Measurements from ENCODE around the gene SLX4IP. TPM values are rescaled to one million over a fixed set of nuclear protein-coding genes. Genes with fewer than 3 reads are reported as not detected.
A peak's percentile ranks its signal among the peaks of the same experiment; 100 is the strongest.

Gene SLX4IP
- polyA plus RNA-seq, 6 donors from 2014 or later, result 1.7 to 3.5 (median 2.5) TPM

DNA sequence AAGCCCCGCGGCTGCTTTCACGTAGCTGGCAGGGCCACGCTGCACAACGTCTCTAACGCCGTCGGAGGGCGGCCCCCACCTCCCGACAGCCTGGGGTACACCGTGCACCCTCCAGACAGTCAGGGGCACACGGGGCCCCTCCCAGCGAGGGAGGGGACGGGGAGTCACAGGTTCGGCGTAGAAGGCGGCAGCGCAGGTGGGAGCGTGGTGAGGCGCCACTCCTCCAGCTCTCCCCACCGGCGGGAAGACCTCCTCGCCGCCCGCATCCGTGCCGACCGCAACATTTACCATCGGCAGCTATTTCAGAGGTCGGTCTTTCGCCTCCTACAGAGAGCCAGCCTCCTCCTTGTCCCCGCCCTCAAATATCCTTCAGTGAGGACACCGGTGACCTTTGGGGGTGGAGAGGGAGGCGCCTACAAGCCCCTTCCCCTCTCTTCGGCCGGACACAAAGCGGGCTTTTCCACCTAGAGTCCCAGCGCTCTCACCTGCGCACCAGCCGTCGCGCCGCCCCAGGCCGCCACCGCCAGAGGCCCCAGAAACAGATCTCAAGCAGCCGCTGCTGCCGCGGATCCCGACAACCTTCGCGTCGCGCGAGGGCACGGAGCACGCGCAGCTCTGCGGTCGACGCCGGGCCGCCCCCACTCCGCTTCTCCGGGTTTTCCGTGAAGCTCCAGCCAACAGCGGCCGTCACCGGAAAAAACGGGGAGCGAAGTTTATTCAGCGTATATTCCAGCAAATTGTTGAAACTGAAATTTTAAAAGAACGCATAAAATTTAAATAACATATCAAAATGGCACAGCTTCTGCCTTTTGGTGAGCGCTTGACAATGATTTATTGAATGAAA lies 1.3 kb upstream of the SLX4IP start, which contains the start of gene MKKS:
Gene MKKS (minus strand): TSS at position 600 of the 844 bp plus-strand sequence. CDS start 20,708 bp downstream, outside the sequence.
- Mint-ChIP-seq H3K27ac (peak within 1 kb of the TSS; percentile 94 to 97 (median 96)), H3K4me1 (peaks cover 26 to 52% (median 47%) of the 10 kb centered on the region in 3 donors), H3K36me3 (no peaks in the 10 kb centered on the region), H3K27me3 (peaks cover 0 to 4% (median 0%) of the 10 kb centered on the region in 3 donors), H3K9me3 (peaks cover 0 to 3% (median 0%) of the 10 kb centered on the region in 7 donors), H3K4me3 (peak within 1 kb of the TSS; percentile 91 to 100 (median 95))
- peak; percentile 75 to 76 for ATAC-seq (ENCODE audit: low read depth in 2 of 2)
- peak; percentile 84 for DNase-seq

DNA sequence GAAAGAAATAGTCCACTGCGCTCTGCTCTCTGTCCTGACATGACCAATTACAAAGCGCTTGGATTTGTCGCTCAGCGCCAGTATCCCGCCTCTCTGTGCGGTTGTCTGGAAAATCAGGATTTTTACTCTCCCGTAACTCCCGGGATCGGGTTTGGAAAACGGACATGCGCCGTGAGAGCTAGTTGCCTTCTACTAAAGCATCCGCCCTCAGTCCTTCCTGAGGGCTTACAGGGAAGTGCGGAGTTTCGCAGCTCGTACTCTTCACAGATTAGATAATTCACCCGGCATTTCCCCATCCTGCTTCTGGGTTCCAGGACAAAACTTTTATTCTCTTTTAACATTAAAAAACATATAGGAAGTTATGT lies 656 bp upstream of the SLX4IP start:
- peak; percentile 54 to 56 for ATAC-seq (ENCODE audit: low read depth in 2 of 2)
- Mint-ChIP-seq H3K9me3 (peaks cover 0 to 3% (median 0%) of the 10 kb centered on the region in 7 donors), H3K27ac (peak overlapping the region; percentile 94 to 97 (median 96)), H3K4me3 (peak overlapping the region; percentile 91 to 100 (median 95)), H3K4me1 (peaks cover 20 to 46% (median 45%) of the 10 kb centered on the region in 3 donors), H3K36me3 (no peaks in the 10 kb centered on the region), H3K27me3 (peaks cover 0 to 4% (median 0%) of the 10 kb centered on the region in 3 donors)
- peak; percentile 68 for DNase-seq

DNA sequence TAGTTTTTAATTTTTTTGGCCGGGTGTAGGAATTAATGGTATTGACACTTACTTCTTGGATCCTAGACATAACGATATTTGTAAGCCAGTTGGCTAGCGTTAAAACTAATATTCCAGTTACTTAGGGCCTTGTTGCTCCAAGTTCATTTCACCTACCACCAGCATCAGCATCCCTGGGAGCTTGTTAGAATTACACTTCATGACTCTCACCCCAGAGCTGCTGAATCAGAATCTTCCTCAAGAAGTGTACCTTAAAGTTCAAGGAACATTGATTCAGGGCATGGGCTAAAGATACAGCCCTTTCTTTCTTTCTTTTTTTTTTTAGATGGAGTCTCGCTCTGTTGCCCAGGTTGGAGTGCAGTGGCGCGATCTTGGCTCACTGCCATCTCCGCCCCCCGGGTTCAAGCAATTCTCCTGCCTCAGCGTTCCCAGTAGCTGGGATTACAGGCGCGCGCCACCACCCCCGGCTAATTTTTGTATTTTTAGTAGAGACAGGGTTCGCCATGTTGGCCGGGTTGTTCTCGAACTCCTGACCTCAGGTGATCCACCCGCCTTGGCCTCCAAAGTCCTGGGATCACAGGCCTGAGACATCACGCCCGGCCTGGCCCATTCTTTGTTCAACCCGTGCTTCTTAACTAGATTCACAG lies 1.1 kb downstream of the SLX4IP start:
- peak overlapping the region in 4 of 6 donors; percentile 73 to 97 (median 94) for H3K27ac Mint-ChIP-seq
- peaks cover 0 to 4% (median 0%) of the 10 kb centered on the region in 3 donors for H3K27me3 Mint-ChIP-seq
- no peaks in the 10 kb centered on the region for H3K36me3 Mint-ChIP-seq
- H3K4me1 Mint-ChIP-seq, result peaks cover 18 to 43% (median 34%) of the 10 kb centered on the region in 3 donors
- ATAC-seq (ENCODE audit: low read depth in 2 of 2) (no peak), DNase-seq (no peak)
- H3K9me3 Mint-ChIP-seq, result peaks cover 0 to 3% (median 0%) of the 10 kb centered on the region in 7 donors
- H3K4me3 Mint-ChIP-seq, result peak overlapping the region in 7 of 8 donors; percentile 47 to 100 (median 93)

DNA sequence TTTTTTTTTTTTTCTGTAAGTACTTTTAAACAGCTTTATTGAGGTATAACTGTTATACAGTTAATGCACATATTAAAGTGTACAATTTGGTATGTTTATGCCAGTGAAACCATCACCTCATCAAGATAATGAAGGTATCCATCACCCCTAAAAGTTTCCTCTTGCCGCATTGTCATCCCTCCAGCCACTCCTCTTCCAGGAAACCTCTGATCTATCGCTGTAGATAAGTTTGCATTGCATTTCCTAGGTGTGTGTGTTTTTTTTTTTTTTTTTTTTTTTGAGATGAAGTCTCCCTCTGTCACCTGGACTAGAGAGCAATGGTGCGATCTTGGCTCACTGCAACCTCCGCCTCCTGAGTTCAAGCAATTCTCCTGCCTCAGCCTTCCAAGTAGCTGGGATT lies 3.1 kb downstream of the SLX4IP start:
- peaks cover 0 to 4% (median 0%) of the 10 kb centered on the region in 3 donors for H3K27me3 Mint-ChIP-seq
- H3K36me3 Mint-ChIP-seq, result no peaks in the 10 kb centered on the region
- H3K9me3 Mint-ChIP-seq, result peaks cover 0 to 3% (median 0%) of the 10 kb centered on the region in 7 donors
- DNase-seq, result no peak
- H3K4me3 Mint-ChIP-seq, result peak overlapping the region in 1 of 8 donors; percentile 100
- peaks cover 9 to 26% (median 19%) of the 10 kb centered on the region in 3 donors for H3K4me1 Mint-ChIP-seq
- no peak overlapping the region for H3K27ac Mint-ChIP-seq
- no peak for ATAC-seq (ENCODE audit: low read depth in 2 of 2)

DNA sequence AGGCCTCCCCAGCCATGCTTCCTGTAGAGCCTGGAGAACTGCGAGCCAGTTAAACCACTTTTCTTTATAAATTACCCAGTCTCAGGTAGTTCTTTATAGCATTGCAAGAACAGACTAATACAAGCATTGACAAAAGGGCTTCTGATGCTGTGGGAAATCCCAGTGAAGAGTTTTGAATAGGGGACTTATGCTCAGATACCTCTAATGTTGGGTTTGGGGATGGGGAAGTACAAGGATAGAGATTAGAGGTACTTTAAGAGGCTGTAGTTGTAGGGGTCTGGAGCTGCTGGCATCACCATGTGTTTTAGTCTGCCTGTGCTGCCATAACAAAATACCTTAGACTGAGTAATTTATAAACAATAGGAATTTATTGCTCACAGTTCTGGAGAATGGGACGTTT lies 8.8 kb downstream of the SLX4IP start:
- Mint-ChIP-seq H3K4me3 (no peak overlapping the region), H3K27ac (peak overlapping the region in 3 of 6 donors; percentile 18 to 96 (median 39)), H3K36me3 (no peaks in the 10 kb centered on the region), H3K27me3 (no peaks in the 10 kb centered on the region), H3K4me1 (peaks cover 11 to 14% (median 14%) of the 10 kb centered on the region in 3 donors), H3K9me3 (no peaks in the 10 kb centered on the region)
- ATAC-seq (ENCODE audit: low read depth in 2 of 2) (no peak), DNase-seq (no peak)

DNA sequence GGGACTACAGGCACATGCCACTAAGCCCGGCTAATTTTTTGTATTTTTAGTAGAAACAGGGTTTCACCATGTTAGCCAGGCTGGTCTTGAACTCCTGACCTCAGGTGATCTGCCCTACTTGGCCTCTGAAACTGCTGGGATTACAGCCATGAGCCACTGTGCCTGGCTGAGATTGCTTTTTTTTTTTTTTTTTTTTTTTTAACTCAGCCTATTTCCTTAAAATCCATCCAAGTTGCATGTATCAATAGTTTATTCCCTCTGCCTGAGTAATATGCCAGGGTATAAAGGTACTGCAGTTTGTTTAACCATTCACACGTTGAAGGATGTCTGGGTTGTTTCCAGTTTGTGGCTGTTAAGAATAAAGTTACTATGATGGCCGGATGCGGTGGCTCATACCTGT lies 10.7 kb downstream of the SLX4IP start:
- Mint-ChIP-seq H3K4me3 (no peak overlapping the region), H3K4me1 (peaks cover 11 to 14% (median 14%) of the 10 kb centered on the region in 3 donors), H3K36me3 (no peaks in the 10 kb centered on the region), H3K27me3 (no peaks in the 10 kb centered on the region), H3K9me3 (no peaks in the 10 kb centered on the region), H3K27ac (no peak overlapping the region)
- no peak for ATAC-seq (ENCODE audit: low read depth in 2 of 2)
- DNase-seq, result no peak

DNA sequence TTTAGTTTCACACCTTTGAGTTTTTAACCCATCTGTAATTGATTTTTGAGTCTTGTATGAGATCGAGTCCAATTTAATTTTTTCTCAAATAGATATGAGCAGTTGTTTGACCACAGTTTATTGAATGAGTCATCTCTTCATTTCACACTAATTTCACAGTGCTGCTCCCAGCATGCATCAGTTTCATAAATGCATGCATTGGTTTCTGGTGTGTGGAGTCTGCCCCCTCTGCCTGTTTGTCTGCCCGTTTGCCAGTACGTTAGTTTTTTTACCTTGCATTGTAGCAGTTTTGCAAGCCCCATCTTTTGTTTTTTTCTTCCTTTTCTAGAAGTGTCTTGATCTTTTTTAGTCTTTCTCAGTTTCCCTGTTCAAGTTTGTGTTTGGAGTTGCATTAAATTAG lies 11.9 kb downstream of the SLX4IP start:
- Mint-ChIP-seq H3K4me3 (no peak overlapping the region), H3K27ac (peak overlapping the region in 4 of 6 donors; percentile 2 to 40 (median 6)), H3K36me3 (no peaks in the 10 kb centered on the region), H3K4me1 (peaks cover 12 to 16% (median 14%) of the 10 kb centered on the region in 3 donors), H3K9me3 (no peaks in the 10 kb centered on the region), H3K27me3 (no peaks in the 10 kb centered on the region)
- ATAC-seq (ENCODE audit: low read depth in 2 of 2) (peak; percentile 28 to 56), DNase-seq (no peak)

DNA sequence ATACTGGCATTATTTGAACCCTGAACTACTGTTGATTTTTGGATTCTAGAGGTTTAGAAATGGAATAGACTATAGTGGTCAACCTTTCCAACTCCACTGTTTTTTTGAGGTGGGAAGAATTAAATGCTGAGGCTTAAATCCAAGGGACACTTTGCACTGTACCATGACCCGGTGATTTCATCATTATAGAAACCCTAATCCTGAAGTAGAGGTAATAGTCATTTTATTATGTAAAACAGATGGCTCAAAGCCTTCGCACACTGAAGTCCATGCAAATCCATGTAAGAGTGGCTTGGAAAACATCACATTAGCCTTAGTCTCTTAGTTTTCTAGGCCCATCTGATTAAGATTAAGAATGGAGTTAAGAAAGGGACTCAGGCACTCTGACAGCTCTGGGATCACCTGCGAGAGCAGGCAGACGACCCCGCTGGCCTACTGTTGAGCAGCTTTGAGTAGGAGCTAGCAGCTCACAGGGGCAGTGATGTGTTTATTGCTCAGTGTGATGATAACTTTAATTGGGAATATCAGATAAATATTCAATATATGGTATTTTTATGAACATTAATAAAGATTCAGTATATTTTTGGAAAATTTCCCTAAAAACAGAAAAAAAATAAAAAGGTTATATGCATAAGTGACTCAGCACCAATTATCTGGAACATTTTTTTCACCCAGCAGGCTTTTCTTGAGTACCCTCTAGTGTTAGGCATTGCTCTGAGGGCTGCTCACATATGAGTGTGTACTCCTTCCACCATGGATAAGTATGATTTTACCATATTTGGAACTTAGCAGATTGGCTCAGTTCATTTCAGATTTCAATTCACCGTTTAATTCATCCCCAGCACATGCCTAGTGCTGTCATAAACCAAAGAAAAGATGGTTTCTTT lies 13.4 kb downstream of the SLX4IP start:
- H3K36me3 Mint-ChIP-seq, result no peaks in the 10 kb centered on the region
- H3K27me3 Mint-ChIP-seq, result no peaks in the 10 kb centered on the region
- DNase-seq (no peak), ATAC-seq (ENCODE audit: low read depth in 2 of 2) (no peak)
- no peaks in the 10 kb centered on the region for H3K9me3 Mint-ChIP-seq
- no peak overlapping the region for H3K4me3 Mint-ChIP-seq
- H3K27ac Mint-ChIP-seq, result no peak overlapping the region
- H3K4me1 Mint-ChIP-seq, result peaks cover 23 to 27% (median 23%) of the 10 kb centered on the region in 3 donors

DNA sequence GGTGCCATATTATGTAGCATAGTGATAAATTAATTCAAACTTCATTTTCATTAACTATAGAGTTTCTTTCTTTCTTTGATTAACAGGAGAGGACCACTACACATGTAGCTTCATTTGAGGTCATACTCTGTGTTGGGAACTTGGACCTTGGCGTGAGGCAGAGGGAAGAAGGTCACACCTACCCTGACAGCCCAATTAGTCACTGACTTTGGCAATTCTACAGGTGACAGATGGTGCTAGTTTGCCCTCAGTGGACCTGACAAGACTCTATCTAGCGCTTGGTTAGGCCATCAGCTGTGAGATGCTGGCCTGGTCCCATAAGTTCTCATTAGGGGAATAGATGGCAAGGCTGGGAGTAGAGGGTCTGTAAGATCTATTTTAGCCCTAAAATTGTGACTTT lies 14.2 kb downstream of the SLX4IP start:
- no peak for ATAC-seq (ENCODE audit: low read depth in 2 of 2)
- H3K27ac Mint-ChIP-seq, result no peak overlapping the region
- peaks cover 25 to 35% (median 31%) of the 10 kb centered on the region in 3 donors for H3K4me1 Mint-ChIP-seq
- no peaks in the 10 kb centered on the region for H3K27me3 Mint-ChIP-seq
- H3K4me3 Mint-ChIP-seq, result no peak overlapping the region
- no peak for DNase-seq
- H3K9me3 Mint-ChIP-seq, result no peaks in the 10 kb centered on the region
- no peaks in the 10 kb centered on the region for H3K36me3 Mint-ChIP-seq

DNA sequence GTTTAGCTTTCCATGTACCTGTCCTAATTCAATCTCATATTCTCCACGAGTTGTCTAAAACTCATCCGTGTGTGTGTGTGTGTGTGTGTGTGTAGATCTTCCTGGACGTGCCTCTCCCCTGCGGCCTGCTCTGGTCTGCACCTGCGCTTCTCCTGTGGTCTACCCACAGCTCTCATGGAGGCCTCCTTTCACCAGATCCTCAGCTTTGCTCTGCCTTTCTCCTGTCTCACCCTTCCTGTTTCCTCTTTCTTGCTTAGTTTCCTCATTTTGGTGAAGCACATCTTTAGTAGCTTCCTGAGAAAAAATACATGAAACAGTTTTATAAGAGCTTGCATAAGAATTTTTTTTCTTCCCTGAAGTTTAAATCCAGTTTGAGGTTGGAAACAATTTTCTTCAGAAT lies 18.1 kb downstream of the SLX4IP start:
- H3K27me3 Mint-ChIP-seq, result no peaks in the 10 kb centered on the region
- peaks cover 2 to 8% of the 10 kb centered on the region in 2 donors for H3K36me3 Mint-ChIP-seq
- H3K27ac Mint-ChIP-seq, result peak overlapping the region in 5 of 6 donors; percentile 41 to 77 (median 55)
- no peak for DNase-seq
- ATAC-seq (ENCODE audit: low read depth in 2 of 2), result peak; percentile 79 to 81
- peaks cover 1 to 16% (median 7%) of the 10 kb centered on the region in 7 donors for H3K9me3 Mint-ChIP-seq
- peaks cover 15 to 21% (median 21%) of the 10 kb centered on the region in 3 donors for H3K4me1 Mint-ChIP-seq
- peak overlapping the region in 5 of 8 donors; percentile 10 to 54 (median 27) for H3K4me3 Mint-ChIP-seq

DNA sequence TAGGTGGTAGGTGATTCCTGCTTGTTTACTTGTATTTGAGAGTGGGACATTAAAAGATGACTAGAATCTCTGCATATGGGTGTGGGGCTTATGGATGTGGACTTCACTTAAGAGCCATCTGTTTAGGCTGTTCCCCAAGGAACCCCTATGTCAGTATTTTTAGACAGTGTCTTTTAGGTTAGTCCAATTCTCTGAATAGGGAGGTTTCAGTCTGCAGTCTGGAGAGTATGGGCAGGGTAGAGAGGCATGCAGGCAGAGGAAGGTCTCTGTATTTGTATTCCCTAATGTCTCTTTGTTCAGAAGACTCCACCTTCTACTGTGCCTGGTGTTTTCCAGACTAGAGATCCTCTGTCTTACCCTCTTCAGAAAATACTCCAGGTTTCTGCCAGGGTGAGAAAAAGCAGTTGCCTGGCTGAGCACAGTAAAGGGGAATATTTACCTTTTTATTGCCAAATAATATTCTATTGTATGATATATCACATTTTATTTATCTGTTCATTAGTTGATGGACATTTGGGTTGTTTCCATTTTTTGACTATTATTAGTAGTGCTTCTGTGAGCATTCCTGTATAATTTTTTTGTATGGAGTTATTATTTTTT lies 19.1 kb downstream of the SLX4IP start:
- Mint-ChIP-seq H3K27ac (peak overlapping the region in 4 of 6 donors; percentile 18 to 55 (median 27)), H3K4me1 (peaks cover 15 to 21% (median 21%) of the 10 kb centered on the region in 3 donors), H3K27me3 (no peaks in the 10 kb centered on the region), H3K9me3 (peaks cover 1 to 21% (median 7%) of the 10 kb centered on the region in 7 donors), H3K36me3 (peaks cover 12 to 18% of the 10 kb centered on the region in 2 donors), H3K4me3 (peak overlapping the region in 1 of 8 donors; percentile 30)
- ATAC-seq (ENCODE audit: low read depth in 2 of 2), result no peak
- DNase-seq, result no peak

DNA sequence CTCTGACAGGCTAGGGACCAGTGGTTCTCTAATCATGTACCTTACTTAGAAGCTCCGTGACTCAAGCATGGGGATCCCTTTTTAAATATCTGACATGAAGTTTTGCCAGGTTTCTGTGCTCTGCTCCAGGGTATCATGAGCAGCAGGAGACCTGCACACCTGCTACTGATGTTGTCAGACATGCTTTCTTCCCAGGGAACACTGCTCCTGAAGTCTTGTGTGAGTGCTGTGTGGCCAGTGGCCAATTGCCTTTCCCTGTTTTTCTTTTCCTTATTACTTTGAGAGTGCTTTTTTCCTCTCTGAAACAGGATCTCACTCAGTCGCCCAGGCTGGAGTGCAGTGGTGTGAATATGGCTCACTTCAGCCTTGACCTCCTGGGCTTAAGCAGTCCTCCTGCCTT lies 26.4 kb downstream of the SLX4IP start:
- no peak for ATAC-seq (ENCODE audit: low read depth in 2 of 2)
- Mint-ChIP-seq H3K27ac (peak overlapping the region in 1 of 6 donors; percentile 43), H3K36me3 (peaks cover 42 to 52% of the 10 kb centered on the region in 2 donors), H3K9me3 (peaks cover 3 to 21% (median 8%) of the 10 kb centered on the region in 7 donors), H3K4me3 (no peak overlapping the region), H3K4me1 (peaks cover 0 to 8% (median 2%) of the 10 kb centered on the region in 3 donors), H3K27me3 (no peaks in the 10 kb centered on the region)
- no peak for DNase-seq

All from naive B cell (primary cell).